UCSD-AML1 (cell line): ENCODE results near the gene RSRC1.
"Not testable (repeated sequence)": the region's sequence is repeated elsewhere in the genome, so short reads cannot be mapped to it uniquely, and the experiment has no call there.

ENCODE experiments used
- DNase-seq: peaks from one replicate; lab custom pipeline; 2025; ENCODE audit not compliant: unreplicated experiment; lab: John Stamatoyannopoulos, UW

Gene RSRC1

DNA sequence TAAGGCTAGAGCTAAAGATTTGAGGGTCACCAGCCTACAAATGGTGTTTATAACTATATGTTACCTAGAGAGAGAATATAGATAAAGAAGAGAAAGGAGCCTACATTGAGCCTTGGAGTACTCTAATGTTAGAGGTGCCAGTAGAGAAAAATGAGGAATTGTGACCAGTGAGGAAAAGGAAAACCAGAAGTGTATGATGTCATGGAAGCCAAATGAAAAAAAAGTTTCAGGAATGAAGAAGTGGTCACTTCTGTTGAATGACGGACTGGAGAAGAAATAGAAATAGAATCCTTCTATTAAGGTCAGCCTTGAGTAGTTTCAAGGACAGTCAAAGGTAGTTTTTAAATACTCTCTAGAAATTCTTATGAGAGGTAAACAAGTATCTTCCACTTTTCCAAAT lies 409.9 kb downstream of the RSRC1 start:
- DNase-seq = no peak

DNA sequence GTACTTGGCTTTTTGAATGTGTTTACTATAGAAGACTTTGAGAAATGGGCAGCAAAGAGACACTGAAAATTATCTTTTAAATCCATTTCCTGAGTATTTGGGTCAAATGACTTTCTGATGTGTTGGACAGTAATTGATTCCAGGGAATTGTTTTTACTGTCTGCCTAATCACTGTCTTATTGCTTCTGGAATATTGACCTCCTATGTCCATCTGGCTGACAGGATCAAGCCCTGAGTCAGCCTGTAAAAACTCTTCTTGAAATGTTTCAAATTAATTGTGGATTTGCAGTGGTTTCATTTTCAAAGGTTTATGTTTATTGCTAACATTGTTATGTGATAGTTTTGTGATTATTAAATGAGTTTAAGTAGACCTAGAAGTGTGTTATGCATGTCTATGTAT lies 410.5 kb downstream of the RSRC1 start:
- DNase-seq = no peak

DNA sequence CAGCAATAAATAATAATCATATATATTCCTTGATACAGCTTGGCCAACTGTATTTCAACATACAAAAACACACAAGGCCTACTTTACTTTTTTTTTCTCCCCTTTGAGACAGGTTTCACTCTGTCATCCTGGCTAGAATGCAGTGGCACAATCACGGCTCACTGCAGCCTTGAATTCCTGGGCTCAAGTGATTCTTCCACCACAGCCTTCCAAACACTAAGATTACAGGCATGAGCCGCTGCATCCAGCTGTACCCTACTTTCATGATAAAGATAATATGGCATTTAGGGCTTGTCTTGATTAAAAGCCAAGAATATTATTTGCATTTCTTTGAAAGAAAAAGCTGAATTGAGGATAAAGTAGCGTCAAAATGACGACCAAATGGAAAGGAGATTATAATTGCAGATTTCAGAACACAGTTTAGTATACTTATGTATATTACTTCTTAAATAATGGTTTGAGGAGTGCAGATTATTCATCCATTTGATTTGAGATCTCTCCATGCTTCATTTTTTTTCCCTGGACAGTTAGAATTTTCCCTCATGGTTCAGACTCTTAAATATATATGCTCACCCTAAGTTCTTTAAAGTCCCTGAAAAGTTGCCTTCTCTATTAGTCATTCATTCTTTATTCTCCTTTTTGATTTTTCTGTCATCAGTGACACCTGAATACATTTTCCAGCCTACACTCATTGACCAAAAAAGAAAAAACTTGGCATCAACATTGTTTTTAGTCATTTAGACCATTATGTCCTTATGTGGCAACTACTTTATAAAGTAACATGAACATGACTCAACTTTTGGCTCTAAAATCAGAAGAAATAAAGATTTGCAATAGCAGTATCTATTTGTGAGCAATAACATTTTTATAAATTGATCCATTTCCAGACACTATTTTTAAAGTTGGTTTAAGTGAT lies 412.6 kb downstream of the RSRC1 start:
- DNase-seq = no peak

DNA sequence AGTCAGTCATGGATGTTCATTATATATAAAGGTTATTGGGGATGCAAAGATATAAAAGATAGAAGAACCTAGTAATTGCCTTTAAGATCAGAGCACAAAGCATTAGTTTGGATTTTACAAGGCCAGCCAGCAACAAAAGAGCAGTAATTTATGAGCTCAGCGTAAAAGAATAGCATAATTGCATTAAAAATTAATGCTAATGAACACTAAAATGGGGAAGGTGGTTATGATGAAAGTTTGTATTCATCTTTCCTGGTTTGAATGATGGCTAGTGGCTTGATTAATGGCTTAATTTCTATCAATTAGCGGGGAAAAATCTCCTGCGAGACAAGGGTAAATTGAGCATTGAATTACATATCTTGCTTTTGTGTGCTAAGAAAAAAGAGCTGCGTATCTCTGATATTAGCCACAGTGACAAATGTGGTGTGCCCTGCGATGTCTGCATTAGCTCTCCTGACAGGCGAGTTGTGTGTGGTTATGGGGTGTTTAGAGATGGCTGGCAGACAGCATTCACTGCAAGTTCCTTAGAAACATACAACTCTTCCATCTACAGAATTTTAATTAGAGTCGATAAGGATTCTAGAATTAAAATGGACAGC lies 418.3 kb downstream of the RSRC1 start:
- DNase-seq = no peak

DNA sequence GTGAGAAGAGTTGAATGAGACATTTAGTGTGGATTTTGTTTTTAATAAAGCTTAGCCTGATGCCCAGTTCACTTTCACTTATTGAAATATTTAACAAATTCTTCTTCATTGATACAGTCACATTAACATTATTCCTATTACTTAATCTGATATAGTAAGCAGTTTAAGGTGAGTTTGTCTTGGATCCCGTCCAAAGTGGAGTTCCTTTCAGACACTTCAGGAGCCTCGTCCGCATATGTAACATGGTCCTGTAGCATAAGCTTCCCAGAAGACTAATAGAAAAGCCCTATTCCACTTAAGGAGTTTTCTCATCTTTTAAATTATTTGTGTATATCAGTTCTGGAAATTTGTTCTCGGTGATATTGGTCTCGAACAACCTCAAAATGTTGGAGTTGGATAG lies 421.4 kb downstream of the RSRC1 start:
- DNase-seq = no peak

DNA sequence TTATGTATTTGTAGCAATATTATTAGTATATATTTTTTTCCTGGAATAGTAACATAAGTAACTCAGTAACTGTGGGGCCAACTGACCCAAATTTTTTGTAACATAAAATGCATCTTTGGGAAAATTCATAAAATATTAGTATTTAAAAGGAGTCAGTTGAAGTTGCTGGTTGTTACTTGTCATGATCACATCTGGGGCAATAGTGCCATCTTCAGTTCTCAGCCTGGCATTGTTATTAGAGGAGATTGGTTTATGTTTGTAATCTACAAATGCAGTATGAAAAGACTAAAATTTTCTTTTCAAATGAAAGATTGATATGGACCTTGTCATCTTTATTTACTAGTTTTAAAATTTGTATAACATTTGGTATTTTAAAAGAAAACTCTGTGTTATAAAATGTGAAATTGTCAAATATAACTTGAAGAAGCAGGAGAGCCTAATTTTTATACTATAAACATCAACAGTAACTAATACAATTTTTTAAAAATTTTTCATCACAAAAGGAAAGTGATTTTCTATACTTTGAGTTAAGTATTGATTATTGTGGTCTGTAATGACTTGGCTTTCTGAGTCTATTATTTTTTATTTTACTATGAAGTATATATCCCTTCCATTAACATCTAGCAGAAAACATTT lies 422.3 kb downstream of the RSRC1 start:
- DNase-seq = no peak

DNA sequence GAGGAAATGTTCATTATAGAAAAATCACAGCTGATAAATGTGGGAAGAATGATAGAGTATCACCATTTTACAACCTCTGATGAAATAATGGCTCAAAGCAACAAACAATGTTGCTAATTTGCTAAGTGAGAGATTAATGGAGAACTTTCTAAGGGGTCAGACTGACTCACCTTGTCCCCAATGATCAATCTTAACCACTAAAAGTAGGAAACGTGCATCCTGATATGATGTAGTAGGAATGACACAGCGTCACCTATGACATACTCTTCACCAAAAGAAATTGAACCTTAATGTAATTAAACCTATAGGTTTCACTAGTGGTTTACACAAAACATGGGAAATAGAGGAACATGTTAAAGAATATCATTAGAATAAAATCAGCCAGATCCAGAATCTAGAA lies 426.0 kb downstream of the RSRC1 start:
- DNase-seq = no peak

DNA sequence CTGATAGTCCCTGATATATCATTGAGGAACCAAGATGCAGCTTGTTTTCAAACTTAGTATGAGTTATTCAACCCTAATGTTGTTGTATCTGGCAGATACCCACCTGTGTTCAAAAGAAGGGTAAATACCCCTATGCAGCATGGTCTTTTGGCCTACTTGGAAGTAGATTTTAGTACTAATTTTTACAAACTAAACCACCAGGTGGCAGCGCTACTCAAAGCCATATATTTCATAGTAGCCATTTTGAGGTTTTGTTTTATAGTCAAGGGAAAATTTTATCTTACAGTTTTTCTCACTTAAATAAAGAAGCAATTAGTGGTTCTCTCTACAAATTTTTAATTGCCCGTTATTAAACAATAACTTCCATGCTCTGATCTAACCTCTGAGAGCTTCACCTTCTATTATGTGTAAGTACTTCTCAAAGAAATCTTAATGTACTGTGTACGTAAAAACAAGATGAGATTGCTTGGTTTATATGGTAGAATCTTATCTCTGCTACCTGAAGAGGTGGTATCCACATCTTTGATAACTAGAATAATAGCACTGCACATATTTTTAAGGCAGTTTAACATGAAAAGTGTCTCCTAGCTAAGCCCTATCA lies 429.6 kb downstream of the RSRC1 start:
- peak; percentile 9 for DNase-seq

DNA sequence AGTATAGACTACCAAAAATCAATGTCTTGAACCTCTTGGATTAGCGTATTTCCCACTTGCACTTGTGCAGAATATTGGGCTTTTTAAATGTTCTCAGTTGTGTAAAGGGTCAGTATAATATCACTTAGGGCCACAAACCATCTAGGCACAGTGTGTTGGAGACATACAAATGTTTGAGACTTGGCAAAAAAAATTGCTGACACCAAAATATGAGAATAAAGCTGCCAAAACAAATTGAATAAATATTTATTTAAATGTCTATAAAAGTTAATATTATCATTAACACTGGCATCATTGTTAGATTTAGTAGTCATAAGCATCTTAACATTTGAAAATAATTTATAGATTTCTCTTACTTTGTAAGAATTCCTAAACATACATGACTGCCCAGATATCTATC lies 430.2 kb downstream of the RSRC1 start:
- no peak for DNase-seq

DNA sequence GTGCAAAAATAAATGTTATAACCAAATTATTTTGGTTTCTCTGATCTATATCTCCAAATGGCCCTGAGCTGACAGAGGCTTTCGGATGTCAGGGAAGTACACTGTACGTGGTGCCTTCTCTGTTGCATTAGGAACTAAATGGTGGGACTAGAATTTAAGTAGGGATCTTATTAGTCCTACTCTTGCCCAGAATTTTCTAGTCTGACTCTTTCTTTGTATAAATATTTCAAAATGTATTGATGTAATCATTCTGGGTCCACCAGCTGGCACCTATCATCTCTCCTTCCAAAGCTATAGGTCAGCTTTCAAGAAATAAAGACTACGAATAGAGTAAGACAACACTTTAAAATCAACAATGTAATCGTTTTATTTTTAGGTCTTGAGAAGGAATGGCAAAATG lies 438.8 kb downstream of the RSRC1 start:
- DNase-seq = no peak

DNA sequence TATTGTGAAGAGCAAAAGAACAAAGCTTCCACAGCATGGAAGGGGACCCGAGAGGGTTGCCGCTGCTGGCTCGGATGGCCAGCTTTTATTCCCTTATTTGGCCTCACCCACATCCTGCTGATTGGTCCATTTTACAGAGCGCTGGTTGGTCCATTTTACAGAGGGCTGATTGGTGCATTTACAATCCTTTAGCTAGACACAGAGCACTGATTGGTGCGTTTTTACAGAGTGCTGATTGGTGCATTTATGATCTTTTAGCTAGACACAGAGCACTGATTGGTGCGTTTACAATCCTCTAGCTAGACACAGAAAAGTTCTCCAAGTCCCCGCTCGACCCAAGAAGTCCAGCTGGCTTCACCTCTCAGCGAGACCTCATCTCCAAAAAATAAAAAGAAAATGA lies 440.0 kb downstream of the RSRC1 start:
- not testable (repeated sequence) for DNase-seq

DNA sequence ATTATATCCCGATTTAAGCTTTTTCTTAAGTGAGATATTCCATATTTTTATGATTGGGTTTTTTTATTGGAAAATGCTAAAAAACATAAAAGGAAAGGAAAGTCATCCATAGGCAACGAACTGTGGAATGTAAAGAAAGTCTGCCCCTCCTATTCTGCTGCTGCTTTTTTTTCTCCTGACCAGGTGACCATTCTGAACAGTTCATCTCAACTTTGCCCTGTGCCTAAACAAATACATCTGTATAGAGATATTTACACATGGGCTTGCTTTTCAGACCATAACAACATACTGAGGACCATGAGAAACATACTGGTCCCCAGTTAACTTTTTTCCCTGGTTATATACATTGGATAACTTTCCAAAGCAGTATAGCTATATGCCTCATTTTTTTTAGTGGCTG lies 442.2 kb downstream of the RSRC1 start:
- no peak for DNase-seq

DNA sequence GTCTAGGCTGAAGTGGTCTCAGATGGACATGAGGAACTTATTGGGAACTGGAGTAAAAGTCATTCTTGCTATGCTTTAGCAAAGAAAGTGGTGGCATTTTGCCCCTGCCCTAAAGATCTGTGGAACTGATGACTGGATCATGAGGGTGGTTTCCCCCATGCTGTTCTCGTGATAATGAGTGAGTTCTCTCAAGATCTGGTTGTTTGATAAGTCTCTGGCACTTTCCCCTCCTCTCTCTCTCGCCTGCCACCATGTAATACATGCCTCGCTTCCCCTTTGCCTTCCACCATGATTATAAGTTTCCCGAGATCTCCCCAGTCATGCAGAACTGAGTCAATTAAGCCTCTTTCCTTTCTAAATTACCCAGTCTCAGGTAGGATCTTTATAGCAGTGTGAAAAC lies 449.6 kb downstream of the RSRC1 start:
- DNase-seq = no peak

DNA sequence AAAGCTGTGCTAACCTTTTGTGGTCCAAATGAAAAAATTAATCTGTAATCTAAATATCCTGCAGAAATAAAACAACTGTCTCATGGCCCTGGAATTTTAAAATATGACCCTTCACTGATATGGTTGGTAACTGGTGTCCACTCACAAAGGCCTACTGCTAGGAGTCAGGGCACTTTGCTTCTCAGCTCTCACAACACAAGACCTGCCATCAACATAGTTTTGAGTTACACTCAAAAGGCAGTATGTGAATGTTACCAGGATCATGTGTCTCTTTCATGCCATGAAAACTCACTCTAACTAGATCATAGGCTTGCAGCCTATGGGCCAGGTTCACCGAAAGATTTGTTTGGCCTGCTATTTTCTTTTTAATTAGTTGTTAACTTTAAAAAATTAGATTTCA lies 451.1 kb downstream of the RSRC1 start:
- no peak for DNase-seq

DNA sequence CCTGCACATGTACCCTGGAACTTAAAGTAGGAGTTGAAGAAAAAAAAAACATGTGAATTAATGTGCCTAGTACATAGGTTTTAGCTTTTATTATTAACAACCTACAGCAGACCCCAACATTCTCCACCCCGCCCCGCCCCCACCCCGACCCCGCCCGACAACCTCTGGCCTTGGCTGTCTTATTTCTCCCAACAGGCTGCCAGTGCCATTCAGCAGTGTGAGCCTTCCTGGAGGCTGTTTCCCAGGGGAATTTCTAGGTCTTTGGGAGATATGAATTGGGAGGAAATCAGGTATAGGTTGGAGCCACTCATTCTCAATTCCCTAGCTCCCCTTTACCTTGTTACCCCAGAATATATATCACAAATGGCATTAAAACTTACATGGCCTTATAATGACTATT lies 452.8 kb downstream of the RSRC1 start:
- DNase-seq = no peak

DNA sequence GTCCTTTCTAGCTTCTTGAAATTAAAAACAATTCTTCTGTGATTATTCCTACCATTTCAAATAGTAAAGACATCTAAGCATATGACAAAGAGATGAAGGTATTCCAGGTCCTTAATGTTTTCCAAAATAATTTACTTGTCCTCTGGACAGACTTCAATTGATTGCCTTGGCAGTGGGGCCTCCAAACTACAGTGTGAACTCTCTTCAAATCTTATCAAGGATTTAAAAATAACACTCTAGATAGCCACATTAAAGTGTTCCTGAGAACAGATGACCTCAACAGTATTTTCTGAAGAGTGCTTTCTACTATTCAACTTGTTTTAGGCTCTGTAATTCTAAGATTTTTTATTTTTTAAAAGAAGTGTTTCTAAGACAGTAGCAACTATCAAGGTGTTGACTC lies 453.2 kb downstream of the RSRC1 start:
- no peak for DNase-seq

DNA sequence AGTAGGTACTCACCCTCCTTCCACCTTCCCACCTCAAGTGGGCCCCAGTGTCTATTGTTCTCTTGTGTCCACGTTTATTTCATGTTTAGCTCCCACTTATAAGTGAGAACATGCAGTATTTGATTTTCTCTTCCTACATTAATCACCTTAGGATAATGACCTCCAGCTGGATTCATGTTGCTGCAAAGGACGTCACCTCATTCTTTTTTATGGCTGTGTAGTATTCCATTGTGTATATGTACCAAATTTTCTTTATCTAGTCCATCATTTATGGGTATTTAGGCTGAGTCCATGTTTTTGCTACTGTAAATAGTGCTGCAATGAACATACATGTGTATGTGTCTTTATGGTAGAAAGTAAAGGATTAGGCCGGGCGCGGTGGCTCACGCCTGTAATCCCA lies 455.2 kb downstream of the RSRC1 start:
- no peak for DNase-seq

DNA sequence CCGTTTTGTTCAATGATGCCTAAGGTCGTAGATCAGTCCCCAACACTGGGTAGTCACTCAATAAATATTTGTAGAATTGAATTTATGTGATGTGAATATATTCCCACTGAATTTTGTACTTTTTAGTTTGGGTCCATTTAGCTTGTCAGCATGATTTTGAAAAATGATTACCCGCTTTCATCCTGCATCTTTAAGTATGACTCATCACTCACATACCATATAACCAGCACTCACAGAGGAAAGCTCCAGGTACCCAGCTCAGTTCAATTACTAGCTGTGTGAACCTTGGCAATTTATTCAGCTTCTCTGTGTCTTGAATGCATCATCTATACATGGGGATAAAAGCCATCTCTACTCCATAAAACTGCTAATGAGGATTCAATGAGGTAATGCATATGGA lies 458.9 kb downstream of the RSRC1 start:
- no peak for DNase-seq

DNA sequence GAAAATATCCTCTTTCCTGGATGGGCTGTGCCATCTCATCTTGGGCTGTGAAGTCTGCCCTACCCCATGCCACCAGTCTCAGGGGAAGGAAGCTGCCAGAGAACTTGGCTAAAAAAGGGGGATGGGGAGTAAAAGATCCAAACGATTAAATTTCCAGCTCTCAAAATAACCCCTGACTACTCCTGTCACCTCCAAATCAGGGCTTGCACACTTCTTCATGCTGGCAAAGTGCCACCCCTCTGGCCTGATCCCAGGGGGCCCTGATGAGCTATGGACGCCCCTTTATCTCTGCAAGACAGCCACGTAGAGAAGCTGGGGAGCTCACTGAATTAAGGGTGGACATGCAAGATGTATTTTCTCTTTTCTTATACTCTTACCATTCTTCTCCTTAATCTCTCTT lies 459.9 kb downstream of the RSRC1 start:
- no peak for DNase-seq

DNA sequence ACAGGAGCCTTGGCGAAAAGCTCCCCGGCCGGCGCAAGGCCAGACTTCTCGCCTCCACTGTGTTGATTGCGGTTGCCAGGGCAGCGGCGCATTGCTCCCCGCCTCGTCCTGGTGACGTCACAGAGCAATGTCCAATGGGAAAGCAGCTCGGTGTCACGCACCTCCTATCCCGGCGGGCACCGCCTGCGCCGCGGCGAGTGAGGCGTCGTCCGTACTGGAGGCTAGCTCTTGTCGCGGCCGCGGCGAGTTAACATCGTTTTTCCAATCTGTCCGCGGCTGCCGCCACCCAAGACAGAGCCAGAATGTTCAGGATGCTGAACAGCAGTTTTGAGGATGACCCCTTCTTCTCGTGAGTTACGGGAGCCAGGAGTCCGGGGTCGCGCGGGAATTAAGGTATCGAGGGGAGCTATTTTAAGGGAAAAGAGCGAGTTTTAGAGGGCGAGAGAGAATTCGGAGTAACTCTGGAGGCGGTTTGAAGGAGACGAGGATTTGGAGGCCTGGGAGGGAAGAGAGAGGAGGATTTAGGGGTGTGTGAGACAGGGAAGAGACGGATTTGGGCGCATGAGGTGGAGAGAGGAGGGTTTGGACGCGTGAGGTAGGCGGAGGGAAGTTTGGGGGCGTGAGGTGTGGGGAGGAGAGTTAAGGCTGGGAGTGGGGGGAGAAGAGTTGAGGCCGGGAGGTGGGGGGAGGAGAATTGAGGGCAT lies 461.3 kb downstream of the RSRC1 start, which contains the start of gene MLF1:
Gene MLF1 (plus strand): TSS at position 196 of the 704 bp plus-strand sequence. CDS start 107 bp downstream, at position 303.
- DNase-seq = no peak
